Stimulated activated CD4-positive, alpha-beta T cell treated with anti-CD3 and anti-CD28 coated beads, Interleukin-1b, Interleukin-23, amount 100 ng/mL, for 1 hour (primary cell): ENCODE data around the gene F8.
A peak's percentile ranks its signal among the peaks of the same experiment; 100 is the strongest.
"Not testable (repeated sequence)": the region's sequence is repeated elsewhere in the genome, so short reads cannot be mapped to it uniquely, and the experiment has no call there.

Experiments used
- DNase-seq, 2 donors: peaks; one replicate each; pipeline ENCODE4 v3.0.0-alpha.2; 2020; ENCODE audit warnings: low read depth in 2 of 2

The F8 gene

DNA sequence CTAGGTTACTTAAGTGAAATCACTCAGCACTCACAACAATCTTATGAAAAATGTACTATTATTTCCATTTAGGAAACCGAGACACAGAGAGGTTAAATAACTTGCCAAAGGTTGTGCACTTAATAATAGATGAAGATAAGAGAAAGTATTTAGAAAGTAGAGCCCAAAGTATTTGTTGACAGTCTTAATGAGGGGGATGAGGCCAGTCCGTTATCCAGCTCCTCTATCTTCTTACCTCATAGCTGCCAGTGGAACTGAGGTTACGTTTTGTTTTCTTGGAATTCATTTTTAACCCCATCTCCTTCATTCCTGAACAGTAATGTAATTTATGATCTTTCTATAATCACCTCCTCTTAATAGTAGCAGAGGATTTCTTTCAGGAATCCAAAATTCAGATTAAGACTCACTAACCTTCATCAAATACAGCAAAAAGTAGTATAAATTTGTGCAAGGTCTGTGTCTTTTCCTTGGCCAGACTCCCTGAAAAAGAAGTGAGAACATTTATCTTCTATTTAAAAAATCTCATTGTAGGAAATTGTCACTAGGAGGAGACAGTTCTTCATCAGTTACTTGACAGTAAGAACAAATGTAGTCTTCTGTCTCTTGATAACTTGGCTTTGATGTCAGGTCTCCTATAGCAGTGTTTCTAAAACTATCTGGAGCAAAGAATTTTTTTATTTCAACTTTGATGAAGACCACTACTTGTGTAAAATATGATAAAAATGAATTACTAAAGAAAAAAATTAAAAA is 35.5 kb downstream of the F8 start:
- DNase-seq, result no peak

DNA sequence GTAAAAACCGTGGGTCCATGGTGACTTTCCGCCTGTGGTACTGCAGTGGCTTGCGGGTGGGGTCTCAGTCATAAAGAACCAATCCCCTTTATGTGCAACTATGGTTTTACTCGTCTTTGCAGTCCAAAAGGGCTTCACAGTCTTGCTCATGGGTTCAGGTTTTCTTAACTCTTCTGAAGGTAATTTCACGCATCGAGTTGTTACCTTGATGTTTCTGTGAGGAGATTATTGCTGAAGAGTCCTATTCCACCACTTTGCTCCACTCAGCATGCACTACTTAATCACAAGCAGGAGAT is 41.5 kb downstream of the F8 start:
- DNase-seq, result no peak

DNA sequence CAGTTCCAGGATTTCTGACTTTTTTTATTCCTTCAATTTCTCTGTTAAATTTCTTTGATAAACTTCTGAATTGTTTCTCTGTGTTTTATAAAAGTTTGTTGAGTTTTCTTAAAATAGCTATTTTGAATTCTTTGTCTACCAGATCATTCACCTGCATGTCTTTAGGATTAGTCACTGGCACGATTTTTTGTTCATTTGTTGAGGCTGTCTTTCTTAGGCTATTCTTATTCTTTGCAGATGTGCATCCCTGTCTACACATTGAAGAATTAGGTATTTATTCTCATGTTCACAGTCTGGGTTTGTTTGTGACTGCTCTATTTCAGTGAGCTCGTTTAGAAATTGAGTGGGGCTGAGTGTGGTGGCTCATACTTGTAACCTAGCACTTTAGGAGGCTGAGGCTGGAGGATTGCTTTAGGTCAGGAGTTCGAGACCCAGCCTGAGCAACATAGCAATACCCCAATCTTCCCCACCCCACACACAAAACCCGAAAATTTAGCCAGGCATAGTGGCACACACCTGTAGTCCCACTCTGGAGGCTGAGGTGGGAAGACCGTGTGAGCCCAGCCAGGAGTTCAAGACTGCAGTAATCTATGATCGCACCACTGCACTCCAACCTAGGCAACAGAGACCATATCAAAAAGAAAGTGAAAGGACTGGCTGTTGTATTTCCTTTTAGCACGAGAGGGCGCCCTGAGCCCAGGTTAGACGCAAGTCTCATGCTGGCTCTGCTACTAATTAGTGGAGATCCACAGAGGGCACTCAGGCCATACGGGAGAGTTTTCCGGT is 42.0 kb downstream of the F8 start:
- peak; percentile 34 to 52 for DNase-seq

DNA sequence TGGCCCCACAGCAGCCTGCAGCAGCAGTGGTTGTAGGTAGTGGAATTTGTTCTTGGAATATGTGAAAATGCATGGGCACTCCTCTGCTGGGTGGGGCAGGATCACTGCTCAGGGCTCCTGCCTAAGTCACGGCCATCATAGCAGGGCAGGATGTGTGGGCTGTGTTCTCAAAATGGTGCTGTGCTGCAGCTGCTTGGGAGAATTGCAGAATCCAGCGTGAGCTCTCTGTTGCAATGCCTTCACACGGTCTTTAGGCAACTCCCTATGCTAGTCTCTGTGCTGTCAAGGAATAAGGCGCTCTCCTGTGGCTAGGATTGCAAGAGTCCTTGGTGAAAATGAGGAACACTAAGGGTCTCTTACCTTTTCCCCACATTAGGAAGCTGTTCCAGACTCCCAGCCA is 42.9 kb downstream of the F8 start:
- DNase-seq, result no peak

DNA sequence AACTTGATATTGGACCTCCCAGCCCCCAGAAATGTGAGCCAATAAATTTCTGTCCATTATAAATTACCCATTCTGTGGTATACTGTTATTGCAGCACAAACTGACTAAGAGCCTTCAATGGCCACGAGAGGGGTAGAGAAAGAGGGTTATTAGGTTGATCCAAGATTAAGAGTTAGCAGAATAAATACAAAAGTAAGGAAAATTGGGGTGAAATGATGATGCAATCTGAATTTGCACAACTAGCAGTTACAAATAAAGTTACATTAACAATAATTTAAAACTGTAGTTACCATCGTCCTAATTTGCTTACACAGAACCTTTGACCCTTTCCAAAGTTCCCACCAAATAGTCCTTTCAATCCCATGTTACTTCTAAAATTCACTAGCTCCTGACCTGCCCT is 54.2 kb downstream of the F8 start:
- no peak for DNase-seq

DNA sequence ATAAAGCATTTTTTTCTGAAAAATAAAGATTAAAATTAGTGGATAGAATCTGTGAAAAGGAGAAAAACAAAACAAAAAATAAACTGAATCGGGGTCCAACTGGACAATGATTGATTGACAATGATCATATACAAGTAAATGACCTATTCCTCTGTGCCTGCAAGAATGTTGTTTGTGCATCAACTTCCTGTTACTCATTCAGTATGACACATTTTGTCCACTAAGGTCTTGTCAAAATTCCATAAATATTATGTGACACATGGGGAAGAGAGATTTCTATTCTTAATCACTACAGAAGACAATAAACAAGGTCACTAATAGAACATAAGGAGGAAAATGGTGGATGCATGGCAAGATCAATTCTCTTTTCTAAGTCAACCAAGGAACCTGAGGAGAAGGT is 54.9 kb downstream of the F8 start:
- DNase-seq, result no peak

DNA sequence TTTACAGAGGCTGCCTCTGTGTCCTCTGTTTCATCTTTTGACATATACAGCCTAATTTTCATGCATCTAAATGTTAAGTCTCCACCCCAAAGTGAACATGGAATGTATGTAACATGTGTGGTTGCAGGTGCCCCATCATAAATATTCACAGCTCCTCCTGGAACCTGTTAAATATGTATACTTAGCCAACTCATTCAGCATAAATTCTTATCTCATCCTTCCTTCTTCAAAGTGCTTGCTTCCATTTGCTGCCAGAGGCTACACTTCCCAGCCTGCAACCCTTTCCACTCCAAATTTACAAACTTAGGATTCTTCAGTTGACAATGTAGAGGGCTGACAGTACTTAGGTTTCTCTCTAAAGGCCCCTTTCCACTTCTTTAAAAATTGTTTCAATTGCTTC is 60.6 kb downstream of the F8 start:
- DNase-seq, result no peak

DNA sequence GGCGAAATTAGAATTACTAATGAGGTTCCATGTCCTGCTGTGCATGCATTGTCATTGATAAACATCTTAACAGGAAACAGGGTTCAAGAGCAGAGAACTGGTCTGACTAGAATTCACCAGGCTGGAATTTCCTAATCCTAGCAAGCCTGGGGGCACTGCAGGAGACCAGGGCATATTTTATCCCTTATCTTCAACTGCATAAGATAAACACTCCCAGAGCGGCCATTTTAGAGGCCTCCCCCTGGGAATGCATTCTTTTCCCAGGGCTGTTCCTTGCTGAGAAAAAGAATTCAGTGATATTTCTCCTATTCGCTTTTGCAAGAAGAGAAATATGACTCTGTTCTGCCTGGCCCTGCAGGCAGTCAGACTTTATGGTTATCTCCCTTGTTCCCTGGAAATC is 66.7 kb downstream of the F8 start:
- DNase-seq, result not testable (repeated sequence)

DNA sequence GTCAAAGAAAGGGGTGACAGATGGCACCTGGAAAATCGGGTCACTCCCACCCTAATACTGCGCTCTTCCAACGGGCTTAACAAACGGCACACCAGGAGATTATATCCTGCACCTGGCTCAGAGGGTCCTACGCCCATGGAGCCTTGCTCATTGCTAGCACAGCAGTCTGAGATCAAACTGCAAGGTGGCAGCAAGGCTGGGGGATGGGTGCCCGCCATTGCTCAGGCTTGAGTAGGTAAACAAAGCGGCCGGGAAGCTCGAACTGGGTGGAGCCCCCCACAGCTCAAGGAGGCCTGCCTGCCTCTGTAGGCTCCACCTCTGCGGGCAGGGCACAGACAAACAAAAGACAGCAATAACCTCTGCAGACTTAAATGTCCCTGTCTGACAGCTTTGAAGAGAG is 83.3 kb downstream of the F8 start:
- not testable (repeated sequence) for DNase-seq

DNA sequence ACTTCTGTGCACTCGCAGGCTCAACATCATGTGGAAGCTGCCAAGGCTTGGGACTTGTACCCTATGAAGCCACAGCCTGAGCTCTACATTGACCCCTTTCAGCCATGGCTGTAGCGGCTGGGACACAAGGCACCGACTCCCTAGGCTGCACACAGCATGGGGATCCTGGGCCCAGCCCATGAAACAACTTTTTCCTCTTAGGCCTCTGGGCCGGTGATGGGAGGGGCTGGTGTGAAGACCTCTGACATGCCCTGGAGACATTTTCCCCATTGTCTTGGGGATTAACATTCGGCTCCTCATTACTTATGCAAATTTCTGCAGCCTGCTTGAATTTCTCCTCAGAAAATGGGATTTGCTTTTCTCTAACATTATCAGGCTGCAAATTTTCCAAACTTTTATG is 97.8 kb downstream of the F8 start:
- DNase-seq, result not testable (repeated sequence)

DNA sequence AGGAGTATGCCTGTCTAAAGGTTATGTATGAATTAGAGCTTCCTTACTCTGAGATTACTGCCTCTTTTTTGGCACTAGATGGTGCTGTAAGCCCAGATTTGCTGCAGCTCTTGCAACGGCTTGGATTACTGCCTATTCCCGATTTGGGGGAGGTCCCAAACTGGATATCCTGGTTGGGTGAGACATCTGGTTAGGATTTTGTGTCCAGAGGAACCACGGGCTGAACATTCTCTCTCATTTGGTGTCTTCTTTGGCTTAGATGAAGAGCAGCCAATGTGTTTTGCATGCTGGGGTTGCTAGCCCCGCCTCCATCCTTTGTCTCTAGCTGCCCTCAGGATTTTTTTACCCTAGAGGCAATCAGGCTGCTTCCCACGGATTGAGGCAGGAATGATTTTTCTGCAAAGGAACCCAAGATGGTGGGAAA is 104.5 kb downstream of the F8 start:
- no peak for DNase-seq

DNA sequence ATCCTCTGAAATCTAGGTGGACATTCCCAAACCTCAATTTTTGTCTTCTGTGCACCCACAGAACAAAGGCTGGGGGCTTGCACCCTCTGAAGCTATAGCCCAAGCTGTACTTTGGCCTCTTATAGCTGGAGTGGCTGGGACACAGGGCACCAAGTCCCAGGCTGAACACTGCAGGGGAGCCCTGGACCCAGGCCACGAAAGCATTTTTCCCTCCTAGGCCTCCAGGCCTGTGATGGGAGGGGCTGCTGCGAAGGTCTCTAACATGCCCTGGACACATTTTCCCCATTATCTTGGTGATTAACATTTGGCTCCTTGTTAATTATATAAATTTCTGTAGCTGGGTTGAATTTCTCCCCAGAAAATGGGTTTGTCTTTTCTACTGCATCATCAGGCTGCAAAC is 108.5 kb downstream of the F8 start:
- no peak for DNase-seq

DNA sequence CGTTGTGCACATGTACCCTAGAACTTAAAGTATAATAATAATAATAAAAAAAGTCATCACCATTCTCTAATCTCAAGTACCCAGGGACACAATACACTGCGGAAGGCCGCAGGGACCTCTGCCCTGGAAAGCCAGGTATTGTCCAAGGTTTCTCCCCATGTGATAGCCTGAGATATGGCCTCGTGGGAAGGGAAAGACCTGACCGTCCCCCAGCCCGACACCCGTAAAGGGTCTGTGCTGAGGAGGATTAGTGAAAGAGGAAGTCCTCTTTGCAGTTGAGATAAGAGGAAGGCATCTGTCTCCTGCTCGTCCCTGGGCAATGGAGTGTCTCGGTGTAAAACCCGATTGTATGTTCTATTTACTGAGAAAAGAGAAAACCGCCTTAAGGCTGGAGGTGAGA is 112.0 kb downstream of the F8 start:
- not testable (repeated sequence) for DNase-seq

DNA sequence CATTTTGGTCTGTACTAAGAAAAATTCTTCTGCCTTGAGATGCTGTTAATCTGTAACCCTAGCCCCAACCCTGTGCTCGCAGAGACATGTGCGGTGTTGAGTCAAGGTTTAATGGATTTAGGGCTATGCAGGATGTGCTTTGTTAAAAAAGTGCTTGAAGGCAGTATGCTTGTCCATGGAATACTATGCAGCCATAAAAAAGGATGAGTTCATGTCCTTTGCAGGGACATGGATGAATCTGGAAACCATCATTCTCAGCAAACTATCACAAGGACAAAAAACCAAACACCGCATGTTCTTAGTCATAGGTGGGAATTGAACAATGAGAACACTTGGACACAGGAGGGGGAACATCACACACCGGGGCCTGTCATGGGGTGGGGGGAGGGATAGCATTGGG is 112.5 kb downstream of the F8 start:
- not testable (repeated sequence) for DNase-seq

DNA sequence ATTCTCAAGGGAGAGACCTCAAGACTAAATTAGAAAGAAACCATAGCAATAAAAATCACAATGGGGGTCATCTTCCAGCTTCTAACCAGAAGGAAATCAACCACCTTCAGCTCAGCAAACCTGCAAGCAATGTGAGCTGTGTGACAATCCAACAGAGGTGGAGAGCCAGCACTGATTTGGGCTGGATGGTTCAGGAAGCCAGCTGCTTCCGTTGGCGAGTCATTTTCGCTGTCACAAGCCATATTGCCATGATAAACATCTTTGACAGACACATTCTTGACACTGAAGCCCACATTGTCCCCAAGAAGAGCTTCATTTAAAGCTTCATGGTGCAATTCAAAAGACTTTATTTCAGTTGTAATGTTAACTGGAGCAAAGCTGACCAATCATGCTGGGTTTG is 113.7 kb downstream of the F8 start:
- no peak for DNase-seq

DNA sequence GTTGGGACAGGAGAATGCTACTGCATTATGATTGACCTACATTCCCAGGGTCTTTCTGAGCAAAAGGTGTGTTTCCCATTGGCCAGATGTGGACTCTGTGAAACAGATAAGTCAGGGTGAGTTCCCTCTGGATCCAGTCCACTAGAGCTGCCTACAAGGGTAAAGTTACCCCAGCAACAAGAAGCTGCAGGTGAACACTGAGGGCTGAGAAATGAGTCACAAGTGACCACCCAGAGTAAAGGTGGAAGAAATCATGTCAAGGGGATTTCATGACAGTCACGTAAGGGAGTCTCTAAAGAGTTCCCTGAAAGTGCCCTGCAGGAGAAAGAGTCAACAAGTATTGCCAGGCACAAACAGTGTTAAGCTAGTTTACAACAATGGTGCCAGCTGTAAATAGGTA is 120.1 kb downstream of the F8 start:
- DNase-seq, result no peak

DNA sequence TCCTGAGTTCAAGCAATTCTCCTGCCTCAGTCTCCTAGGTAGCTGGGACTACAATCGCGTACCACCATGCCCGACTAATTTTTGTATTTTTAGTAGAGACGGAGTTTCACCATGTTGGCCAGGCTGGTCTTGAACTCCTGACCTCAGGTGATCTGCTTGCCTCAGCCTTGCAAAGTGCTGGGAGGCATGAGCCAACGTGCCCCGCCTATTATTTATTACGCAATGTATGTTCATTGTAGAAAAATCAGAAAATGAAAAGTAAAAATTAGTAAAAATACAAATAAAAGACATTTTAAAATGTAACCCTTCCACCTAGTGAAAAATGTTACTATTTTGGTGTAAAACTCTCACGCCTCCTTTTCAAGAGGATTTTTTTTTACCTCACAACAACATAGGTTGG is 122.2 kb downstream of the F8 start:
- no peak for DNase-seq

DNA sequence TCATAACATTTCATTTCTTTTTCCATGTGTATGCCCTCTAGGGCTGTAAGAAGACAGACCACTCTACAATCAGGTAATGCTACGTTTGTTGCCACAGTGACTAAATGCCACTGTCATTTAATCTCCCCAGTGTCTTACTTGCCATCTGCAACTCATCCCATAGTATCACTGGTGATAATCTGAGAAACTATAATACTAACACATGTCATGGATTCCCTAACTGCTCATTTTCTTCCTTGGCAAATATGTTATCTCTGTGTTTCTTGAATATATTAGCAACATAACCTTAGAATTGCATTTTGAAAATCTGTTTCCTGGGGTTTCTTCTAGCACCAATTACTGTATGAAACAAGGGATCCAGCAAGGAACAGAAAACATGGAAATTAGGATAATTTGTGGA is 130.2 kb downstream of the F8 start:
- no peak for DNase-seq

DNA sequence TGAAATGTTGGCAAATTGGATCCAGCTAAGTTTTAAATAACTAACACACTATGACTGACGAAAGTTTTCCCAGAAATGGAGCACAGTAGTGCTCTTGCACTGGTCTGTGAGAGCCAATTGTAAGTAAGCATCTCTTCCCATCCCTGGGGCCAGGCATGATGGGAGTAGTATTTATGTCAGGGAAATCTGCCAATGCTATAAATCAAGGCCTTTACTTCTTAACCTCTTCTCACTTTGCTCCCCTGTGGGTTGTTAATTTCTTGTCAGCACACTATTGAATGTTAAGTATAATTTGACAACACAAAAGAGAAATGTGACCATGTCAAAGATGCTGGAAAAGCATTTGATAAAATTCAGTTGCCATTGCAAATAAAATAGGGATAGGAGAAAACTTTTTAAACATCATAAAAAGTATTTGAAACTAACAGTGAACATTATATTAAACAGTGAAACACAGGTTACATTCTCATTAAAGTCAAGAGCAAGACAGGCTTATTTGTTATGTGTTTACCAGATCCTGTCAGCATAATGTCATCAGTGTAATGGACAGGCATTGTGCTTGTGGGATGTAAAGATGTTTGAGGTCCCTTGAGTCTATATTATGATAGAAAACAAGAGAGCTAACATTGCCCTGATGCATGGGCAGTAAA is 131.4 kb downstream of the F8 start:
- no peak for DNase-seq

DNA sequence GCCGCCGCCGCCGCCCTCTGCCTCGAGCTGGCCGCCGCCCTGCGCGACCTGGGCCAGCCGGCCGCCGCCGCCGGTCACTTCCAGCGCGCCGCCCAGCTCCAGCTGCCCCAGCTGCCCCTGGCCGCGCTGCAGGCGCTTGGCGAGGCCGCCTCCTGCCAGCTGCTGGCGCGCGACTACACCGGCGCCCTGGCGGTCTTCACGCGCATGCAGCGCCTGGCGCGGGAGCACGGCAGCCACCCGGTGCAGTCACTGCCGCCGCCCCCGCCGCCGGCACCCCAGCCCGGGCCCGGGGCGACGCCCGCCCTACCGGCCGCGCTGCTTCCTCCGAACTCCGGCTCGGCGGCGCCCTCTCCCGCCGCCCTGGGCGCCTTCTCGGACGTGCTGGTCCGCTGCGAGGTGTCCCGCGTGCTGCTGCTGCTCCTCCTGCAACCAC is 135.7 kb downstream of the F8 start:
- not testable (repeated sequence) for DNase-seq

DNA sequence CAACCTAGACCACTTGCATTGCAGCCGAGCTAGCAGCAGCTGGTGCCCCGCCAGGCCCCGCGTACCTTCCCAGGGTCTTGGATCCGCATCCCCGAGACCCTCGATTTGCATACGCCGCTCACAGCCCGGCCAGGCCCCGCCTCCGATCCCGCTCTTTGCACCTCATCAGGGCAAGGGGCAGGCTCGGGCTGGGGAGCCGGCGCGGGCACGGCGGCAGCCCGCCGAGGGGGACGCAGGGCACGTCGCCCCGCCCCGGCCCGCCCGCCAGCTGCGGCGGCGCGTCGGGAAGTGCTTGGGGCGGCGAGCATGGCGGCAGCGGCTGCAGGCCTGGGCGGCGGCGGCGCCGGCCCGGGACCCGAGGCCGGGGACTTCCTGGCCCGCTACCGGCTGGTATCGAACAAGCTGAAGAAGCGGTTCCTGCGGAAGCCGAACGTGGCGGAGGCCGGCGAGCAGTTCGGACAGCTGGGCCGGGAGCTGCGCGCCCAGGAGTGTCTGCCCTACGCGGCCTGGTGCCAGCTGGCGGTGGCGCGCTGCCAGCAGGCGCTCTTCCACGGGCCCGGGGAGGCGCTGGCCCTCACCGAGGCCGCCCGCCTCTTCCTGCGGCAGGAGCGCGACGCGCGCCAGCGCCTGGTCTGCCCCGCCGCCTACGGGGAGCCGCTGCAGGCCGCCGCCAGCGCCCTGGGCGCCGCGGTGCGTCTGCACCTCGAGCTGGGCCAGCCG is 136.3 kb downstream of the F8 start, which contains the start of gene F8A1:
F8A1 (plus strand) TSS at position 287 of the 720 bp plus-strand sequence; CDS start at position 307, 20 bp downstream.
- peak in 1 of 2 donors; percentile 21 for DNase-seq

DNA sequence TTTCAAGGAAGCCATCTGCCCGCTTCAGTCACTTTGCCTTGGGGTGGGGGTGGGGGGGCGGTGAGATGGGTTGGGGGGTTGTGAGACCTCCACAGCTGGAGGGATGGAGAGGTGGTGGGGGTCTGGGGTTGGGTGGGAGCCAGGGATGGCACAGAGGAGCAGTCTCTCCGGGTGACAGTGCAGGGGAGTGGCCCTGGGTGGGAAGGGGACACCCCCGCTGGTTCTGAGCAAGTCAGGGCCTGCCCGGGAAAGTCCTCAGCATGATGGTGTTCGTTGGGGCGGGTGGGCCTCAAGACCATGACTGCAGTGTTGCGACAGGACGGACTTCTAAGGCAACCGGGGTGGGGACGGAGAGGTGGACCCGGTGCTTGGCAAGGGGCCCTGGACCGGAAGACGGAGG is 137.0 kb downstream of the F8 start:
- not testable (repeated sequence) for DNase-seq
